NOMO-1 treated with dmso at 0.1 percent for 144 hours (cell line): ENCODE results near the gene MFAP3L.
A peak's percentile ranks its signal among the peaks of the same experiment; 100 is the strongest.

ENCODE experiments used
- DNase-seq: peaks from one replicate; lab custom pipeline; 2025; ENCODE audit not compliant: unreplicated experiment; lab: John Stamatoyannopoulos, UW

The MFAP3L gene

GRCh38 chr4:169993531-169993930 lies 32.7 kb downstream of the MFAP3L start:
- no peak for DNase-seq

GRCh38 chr4:169988252-169988651 lies 37.9 kb downstream of the MFAP3L start:
- DNase-seq: no peak

GRCh38 chr4:169987327-169988228 lies 38.6 kb downstream of the MFAP3L start:
- DNase-seq: no peak

GRCh38 chr4:169986369-169986768 lies 39.8 kb downstream of the MFAP3L start:
- DNase-seq: no peak

GRCh38 chr4:169985881-169986280 lies 40.3 kb downstream of the MFAP3L start:
- no peak for DNase-seq

- no peak for DNase-seq
Measured at GRCh38 chr4:169984745-169985144, 41.5 kb downstream of the MFAP3L start.

- no peak for DNase-seq
Measured at GRCh38 chr4:169984173-169984572, 42.0 kb downstream of the MFAP3L start.

GRCh38 chr4:169976951-169977350 lies 49.2 kb downstream of the MFAP3L start:
- no peak for DNase-seq

- no peak for DNase-seq
Measured at GRCh38 chr4:169975838-169976796, 50.1 kb downstream of the MFAP3L start.

GRCh38 chr4:169975131-169975837 lies 50.9 kb downstream of the MFAP3L start:
- no peak for DNase-seq

- DNase-seq: no peak
Measured at GRCh38 chr4:169971456-169972015, 54.7 kb downstream of the MFAP3L start.

- DNase-seq: no peak
Measured at GRCh38 chr4:169968999-169969398, 57.2 kb downstream of the MFAP3L start.

- no peak for DNase-seq
Measured at GRCh38 chr4:169963998-169964397, 62.2 kb downstream of the MFAP3L start.

GRCh38 chr4:169959254-169959653 lies 66.9 kb downstream of the MFAP3L start:
- no peak for DNase-seq

- no peak for DNase-seq
Measured at GRCh38 chr4:169958629-169959028, 67.6 kb downstream of the MFAP3L start.

- DNase-seq: no peak
Measured at GRCh38 chr4:169957785-169958184, 68.4 kb downstream of the MFAP3L start.

- DNase-seq: no peak
Measured at GRCh38 chr4:169956091-169956843, 69.9 kb downstream of the MFAP3L start.

- DNase-seq: no peak
Measured at GRCh38 chr4:169955521-169955920, 70.7 kb downstream of the MFAP3L start.

GRCh38 chr4:169952236-169953002 lies 73.8 kb downstream of the MFAP3L start:
- peak; percentile 93 for DNase-seq
